NCI-H128 (cell line): ENCODE measurements around the gene ATP5ME.
"Not testable (repeated sequence)": the region's sequence is repeated elsewhere in the genome, so short reads cannot be mapped to it uniquely, and the experiment has no call there.

Experiments
- DNase-seq: peaks from one replicate; lab custom pipeline; 2025; ENCODE audit not compliant: unreplicated experiment; lab: John Stamatoyannopoulos, UW

The ATP5ME gene

DNA sequence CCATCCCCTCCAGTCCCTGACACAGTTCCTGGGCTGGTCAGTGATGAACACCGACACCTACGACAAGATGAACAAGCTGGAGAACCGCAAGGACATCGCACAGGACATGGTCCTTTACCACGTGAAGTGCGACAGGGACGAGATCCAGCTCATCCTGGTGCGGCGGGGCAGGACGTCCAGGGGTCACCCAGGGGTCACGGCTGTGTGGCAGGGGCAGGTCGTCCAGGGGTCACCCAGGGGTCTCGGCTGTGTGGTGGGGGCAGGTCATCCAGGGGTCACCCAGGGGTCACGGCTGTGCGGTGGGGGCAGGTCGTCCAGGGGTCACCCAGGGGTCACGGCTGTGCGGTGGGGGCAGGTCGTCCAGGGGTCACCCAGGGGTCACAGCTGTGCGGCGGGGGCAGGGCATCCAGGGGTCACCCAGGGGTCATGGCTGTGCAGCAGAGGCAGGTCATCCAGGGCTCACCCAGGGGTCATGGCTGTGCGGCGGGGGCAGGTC is 16.7 kb downstream of the ATP5ME start:
- no peak for DNase-seq

DNA sequence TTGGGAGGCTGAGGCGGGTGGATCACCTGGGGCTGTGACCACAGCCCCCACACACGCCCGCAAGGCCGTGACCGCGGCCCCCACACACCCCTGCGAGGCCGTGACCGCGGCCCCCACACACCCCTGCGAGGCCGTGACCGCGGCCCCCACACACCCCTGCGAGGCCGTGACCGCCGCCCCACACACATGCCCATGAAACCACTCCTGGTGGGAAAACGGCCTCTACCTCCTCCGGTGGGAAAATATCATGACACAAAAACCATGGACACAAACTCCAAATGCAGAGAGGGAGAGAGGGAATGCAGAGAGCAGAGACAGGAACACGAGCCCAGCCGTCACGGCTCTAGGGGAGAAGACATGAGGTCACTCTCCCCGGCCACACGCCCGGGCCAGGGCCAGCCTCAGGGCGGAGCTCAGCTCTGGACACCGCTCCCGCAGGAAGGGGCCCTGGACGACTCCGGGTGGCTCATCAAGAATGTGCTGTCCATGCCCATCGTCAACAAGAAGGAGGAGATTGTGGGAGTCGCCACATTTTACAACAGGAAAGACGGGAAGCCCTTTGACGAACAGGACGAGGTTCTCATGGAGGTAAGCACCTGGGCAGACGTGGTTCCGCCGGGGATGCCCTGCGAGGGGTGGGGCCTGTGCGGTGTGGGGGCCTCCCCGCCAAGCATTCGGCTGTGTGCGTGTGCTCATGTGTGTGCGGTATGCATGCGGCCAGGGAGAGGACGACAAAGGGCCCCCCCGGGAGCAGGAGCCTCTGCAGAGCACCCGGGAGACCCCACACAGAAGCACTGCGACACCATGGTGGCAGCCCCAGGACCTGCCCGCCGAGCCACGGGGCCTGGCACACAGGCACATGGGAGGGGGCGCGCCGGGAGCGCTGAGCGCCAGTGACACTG is 17.4 kb downstream of the ATP5ME start:
- DNase-seq, result no peak

DNA sequence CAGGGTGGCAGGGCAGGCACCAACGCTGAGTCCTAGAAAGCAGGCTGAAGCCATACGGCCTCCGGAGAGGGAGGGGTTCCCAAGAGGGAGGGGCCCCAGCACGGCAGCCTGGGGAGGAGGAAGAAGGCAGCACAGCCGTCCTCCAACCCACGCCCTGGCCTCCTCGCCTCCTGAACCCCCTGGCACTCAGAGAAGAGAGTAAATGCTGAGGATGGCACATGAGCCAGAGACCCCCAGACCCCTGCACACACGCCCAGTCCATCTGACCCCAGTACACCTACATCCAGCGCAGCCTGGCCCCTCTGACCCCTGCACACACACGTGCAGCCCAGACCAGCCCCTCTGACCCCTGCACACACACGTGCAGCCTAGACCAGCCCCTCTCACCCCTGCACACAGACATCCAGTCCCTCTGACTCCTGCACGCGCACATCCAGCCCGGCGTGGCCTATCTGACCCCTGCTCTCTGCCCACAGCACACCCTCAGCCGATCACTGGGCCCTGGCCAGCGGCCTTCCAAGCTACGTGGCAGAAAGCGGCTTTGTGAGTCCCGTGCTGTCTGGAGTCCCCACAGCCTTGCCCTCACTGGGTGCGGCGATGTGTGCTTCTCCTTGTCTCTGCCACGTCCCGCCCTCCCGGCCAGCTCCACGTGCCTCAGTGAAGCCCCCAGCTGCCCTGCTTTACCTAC is 18.5 kb downstream of the ATP5ME start:
- DNase-seq, result no peak

DNA sequence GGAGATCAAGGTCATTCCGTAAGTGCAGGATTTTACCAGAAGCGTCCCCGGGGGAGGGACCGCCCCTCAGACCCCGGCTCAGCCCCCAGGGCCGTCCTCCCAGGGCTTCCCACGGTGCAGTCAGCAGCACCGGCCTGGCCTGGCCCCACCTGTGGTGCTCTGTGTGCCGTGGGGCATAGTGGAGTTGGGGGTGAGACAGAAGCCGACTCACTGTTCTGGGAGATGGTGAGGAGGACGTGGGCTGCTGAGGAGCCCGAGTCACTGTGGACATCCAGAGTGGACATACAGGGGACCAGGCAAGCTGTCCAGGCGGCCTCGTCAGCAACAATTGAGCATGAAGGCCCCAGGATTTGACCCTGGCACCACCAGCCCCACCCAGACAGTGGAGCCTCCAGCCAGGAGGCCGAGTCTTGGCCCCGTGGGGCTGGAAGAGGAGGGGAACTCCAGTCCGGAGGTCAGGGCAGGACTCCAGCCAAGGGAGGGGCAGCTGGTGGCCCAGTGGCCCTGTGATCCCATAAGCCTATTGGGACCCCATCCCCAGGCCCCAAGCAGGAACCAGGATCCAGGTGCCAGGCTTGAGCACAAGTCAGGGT is 19.1 kb downstream of the ATP5ME start:
- no peak for DNase-seq

DNA sequence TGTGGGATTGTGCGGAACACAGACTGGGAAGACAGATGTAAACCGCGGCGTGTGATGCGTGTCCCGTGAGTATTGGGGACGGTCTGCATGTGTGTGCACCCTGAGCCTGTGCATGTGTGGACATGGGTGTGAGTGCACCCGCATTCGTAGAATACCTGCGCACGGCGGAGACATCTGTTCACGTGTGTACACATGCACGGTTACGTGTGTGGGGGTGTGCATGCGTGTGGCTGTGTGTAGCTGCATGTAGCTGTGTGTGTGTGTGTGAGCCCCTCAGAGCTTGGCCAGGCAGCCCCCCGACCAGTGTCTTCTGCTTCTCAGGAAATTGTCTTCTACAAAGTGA is 19.6 kb downstream of the ATP5ME start:
- no peak for DNase-seq

DNA sequence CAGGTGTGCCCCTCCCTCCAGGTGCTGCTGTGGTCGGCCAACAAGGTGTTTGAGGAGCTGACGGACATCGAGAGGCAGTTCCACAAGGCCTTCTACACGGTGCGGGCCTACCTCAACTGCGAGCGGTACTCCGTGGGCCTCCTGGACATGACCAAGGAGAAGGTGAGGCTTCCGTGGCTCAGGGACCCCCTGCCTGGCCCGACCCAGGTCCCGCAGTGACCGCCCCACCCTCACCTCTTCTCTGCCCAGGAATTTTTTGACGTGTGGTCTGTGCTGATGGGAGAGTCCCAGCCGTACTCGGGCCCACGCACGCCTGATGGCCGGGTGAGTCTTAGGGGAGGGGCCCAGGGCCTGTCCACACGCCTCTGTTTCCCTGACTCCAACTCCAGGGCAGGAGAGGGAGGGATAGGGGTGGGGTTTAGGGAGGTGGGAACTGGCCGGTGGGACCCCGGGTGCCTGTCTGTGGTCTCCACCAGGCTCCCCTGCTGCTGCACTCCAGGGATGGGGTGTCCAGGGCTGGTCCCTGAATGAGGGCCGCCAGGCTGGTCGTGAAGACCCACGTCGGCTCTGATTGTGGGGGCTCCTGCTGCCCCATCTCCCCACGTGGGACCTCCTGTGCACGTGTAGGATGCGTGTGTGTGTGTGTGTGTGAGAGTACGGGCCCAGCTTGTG is 20.1 kb downstream of the ATP5ME start:
- DNase-seq, result no peak

- no peak for DNase-seq
These were observed 20.8 kb downstream of the ATP5ME start for GRCh38 chr4:653080-653821.

GRCh38 chr4:651884-652642 is 22.0 kb downstream of the ATP5ME start:
- DNase-seq, result no peak

DNA sequence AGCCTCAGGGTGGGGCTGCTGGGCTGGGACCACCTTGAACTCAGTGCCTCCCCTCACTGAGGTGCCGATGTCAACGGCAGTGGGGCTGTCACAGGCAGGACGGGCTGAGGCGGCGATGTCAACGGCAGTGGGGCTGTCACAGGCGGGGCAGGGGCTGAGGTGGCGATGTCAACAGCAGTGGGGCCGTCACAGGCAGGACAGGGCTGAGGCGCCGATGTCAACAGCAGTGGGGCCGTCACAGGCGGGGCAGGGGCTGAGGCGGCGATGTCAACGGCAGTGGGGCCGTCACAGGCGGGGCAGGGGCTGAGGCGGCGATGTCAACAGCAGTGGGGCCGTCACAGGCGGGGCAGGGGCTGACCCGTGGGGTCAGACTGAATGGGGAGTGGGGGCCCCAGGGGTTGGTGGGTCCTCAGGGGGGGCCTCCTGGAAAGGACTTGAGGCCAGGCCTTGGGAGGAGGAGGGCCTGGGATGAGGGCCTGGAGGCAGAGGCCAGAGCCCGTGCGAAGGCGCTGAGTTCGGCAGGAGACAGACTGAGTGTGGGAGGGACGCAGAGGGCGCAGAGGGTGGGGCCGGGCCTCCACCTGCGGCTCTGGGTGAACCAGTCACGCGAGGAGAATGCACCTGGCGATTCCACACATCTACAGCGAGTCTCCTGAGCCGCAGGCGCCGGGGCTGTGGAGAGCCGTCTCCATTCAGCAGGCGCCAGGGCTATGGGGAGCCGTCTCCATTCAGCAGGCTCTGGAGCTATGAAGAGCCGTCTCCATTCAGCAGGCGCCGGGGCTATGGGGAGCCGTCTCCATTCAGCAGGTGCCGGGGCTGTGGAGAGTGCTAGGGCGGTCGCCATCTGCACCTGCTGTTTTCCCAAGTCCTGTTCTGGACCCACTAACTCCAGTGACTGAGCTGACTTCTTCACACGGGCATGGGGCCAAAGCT is 22.9 kb downstream of the ATP5ME start:
- no peak for DNase-seq

DNA sequence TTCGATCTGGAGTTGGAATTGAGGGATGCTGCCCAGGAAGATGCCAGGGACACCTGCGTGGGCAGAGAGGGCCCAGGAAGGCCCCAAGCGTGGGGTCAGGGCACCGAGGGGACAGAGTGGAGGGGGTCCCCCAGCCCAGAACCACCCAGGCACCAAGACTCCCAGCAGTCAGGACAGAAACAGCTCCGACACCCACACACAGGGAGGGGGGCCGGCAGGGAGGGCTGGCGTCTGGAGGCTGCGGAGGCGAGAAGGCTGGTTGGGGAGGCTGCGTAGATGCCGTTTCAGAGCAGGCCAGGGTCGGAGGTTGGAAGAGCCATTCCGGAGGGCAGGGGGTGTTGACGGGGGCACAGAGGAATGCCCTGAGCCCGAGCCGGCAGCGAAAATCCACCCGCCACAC is 23.6 kb downstream of the ATP5ME start:
- no peak for DNase-seq

DNA sequence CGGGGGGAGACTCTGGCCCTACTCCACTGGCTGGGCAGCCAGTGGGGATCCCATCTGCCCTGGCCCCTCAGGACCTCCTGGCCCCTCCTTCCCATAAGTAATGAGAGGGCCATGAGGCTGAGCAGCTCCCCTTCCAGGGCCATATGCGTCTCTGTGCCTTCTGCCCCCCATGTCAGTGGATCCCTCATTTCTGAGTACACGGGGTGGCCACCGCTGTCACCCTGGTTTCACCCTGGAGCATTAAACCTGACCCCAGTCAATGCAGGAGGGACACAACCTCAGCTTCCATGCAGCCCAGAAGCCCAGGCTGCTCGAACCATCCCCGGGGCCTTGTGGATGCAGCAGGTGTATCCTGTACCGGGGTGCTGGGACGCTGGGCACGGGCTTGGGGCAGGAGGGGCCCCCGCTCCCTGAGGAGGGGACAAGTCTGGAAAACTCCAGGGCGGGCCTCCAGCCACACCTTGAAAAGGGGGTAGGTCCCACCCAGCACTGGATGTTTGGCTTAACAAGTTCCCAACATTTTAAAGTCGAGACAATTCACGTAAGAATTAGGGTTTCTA is 24.2 kb downstream of the ATP5ME start:
- DNase-seq, result no peak

- no peak for DNase-seq
These were observed 24.8 kb downstream of the ATP5ME start for GRCh38 chr4:649293-649625.

DNA sequence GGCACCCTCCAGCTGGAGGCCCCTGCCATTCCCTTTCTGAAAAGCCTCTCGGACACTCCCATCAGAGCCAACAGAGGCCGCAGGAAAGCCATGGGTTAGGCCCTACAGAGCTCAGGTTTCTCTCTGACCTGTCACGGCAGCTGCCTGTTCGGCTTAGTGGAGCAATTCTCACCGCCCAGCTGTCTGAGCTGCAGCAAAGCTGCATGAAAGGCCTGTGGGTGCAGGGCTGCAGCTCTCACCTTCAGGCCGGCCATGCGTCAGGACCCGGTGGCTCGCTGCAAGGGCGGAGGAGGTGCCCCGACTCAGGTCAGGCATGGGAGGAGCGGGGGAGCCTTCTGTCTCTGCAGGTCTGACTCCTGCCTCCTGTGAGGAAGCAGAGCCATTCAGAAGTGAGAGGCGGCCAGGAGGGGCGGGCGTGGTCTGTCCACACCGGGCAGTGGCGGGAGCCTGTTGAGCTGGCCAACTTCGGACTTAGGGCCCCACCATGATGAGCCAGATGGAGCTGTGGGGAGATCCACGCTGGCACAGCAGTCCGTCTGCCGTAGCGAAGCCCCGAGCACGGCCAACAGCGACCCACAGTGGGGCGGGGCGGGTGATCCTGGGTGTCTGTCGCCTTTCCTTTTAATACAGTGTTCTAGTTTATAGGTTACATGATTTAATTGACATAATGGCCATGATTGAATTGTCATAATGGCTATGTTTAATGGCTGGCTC is 25.3 kb downstream of the ATP5ME start:
- DNase-seq, result no peak

DNA sequence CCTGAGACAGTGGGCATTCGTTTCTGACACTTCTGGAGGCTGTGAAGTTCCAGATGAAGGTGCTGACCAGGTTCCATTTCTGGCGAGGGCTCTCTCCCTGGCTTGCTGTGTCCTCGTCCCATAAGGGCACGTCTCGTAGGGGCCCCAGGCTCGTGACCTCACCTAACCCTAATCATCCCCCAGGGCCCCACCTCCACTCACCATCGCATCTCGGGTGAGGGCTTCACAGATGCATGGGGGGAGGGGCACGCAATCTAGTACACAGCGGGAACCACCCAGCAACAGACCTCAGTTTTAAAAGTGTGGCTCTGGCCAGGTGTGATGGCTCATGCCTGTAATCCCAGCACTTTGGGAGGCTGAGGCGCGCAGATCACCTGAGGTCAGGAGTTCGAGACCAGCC is 26.6 kb downstream of the ATP5ME start:
- DNase-seq, result no peak

- no peak for DNase-seq
These were observed 27.6 kb downstream of the ATP5ME start for GRCh38 chr4:646460-646859.

GRCh38 chr4:642366-642765 is 31.7 kb downstream of the ATP5ME start:
- not testable (repeated sequence) for DNase-seq

GRCh38 chr4:637536-638280 is 36.4 kb downstream of the ATP5ME start:
- DNase-seq, result no peak
